WTC11 (cell line): Measurements from ENCODE around the gene STAT6. TPM values are rescaled to one million over a fixed set of nuclear protein-coding genes. Genes with fewer than 3 reads are reported as not detected.

ENCODE experiments used
- ATAC-seq: fragments of 200-7000 bp; cut with Tn5 transposase; 2 replicates; pipeline ENCODE4 v1.10.0; 2021; ENCODE audit warnings: mild to moderate bottlenecking, moderate library complexity
- CTCF ChIA-PET: fragments of 300-600 bp; sonication (Branson Sonifier 250); formaldehyde crosslinking; loops from one replicate; lab custom pipeline; 2021; ENCODE audit warnings: antibody characterized with exemption; lab: Charles Lee
- POLR2A ChIA-PET: fragments of 350-600 bp; sonication (Branson Sonifier 250); formaldehyde crosslinking; loops from one replicate; lab custom pipeline; 2021; ENCODE audit warnings: antibody characterized with exemption; lab: Charles Lee
- DNase-seq: peaks from one replicate; pipeline ENCODE4 v3.0.0; 2021; ENCODE audit warnings: low spot score
- H3K27ac Mint-ChIP-seq: 2 replicates; pipeline ENCODE4 v1.8.0; 2021; ENCODE audit warnings: mixed read lengths
- H3K27me3 Mint-ChIP-seq: 2 replicates; pipeline ENCODE4 v1.8.0; 2021; ENCODE audit warnings: low read depth, mild to moderate bottlenecking, moderate library complexity, mixed read lengths
- H3K36me3 Mint-ChIP-seq: 2 replicates; pipeline ENCODE4 v1.8.0; 2021; ENCODE audit warnings: mixed read lengths
- H3K4me1 Mint-ChIP-seq: 2 replicates; pipeline ENCODE4 v1.8.0; 2022; ENCODE audit warnings: mixed read lengths
- H3K4me3 Mint-ChIP-seq: 2 replicates; pipeline ENCODE4 v1.8.0; 2021; ENCODE audit warnings: mild to moderate bottlenecking, moderate library complexity, mixed read lengths
- H3K9me3 Mint-ChIP-seq: 2 replicates; pipeline ENCODE4 v1.8.0; 2021; ENCODE audit warnings: mixed read lengths
- ATF3 ChIP-seq: sonication (generic); formaldehyde crosslinking; conservative IDR thresholded peaks from 2 replicates; pipeline ENCODE4 v1.8.1; 2022; ENCODE audit warnings: mild to moderate bottlenecking, missing genetic modification reagents
- CREM ChIP-seq: sonication (generic); formaldehyde crosslinking; IDR thresholded peaks from 2 replicates; pipeline ENCODE4 v1.8.1; 2022; ENCODE audit warnings: mild to moderate bottlenecking, missing genetic modification reagents, moderate library complexity
- E2F1 ChIP-seq: sonication (generic); formaldehyde crosslinking; IDR thresholded peaks from 2 replicates; pipeline ENCODE4 v1.8.0; 2022; ENCODE audit warnings: mild to moderate bottlenecking, missing genetic modification reagents
- ESRRA ChIP-seq: sonication (generic); formaldehyde crosslinking; IDR thresholded peaks from 2 replicates; pipeline ENCODE4 v1.8.1; 2022; ENCODE audit warnings: mild to moderate bottlenecking, missing genetic modification reagents, borderline replicate concordance
- KAT7 ChIP-seq: sonication (generic); formaldehyde crosslinking; IDR thresholded peaks from 2 replicates; pipeline ENCODE4 v1.8.1; 2023; ENCODE audit warnings: missing genetic modification reagents, mild to moderate bottlenecking, borderline replicate concordance
- NFATC4 ChIP-seq: fragments of 250-450 bp; sonication (Bioruptor Pico); IDR thresholded peaks from 2 replicates; pipeline ENCODE4 v1.9.0; 2021; ENCODE audit warnings: mild to moderate bottlenecking
- NFYB ChIP-seq: sonication (generic); formaldehyde crosslinking; conservative IDR thresholded peaks from 2 replicates; pipeline ENCODE4 v1.8.0; 2022; ENCODE audit warnings: low read depth, missing genetic modification reagents
- RORB ChIP-seq: fragments of 250-450 bp; sonication (Bioruptor Pico); IDR thresholded peaks from 2 replicates; pipeline ENCODE4 v1.9.0; 2021; ENCODE audit warnings: mild to moderate bottlenecking
- SOX15 ChIP-seq: fragments of 250-450 bp; sonication (Bioruptor Pico); IDR thresholded peaks from 2 replicates; pipeline ENCODE4 v1.9.0; 2021; ENCODE audit warnings: mild to moderate bottlenecking
- TEAD1 ChIP-seq: sonication (generic); formaldehyde crosslinking; IDR thresholded peaks from 2 replicates; pipeline ENCODE4 v1.8.0; 2022; ENCODE audit warnings: mild to moderate bottlenecking, missing genetic modification reagents
- USF2 ChIP-seq: sonication (generic); formaldehyde crosslinking; IDR thresholded peaks from 2 replicates; pipeline ENCODE4 v1.8.1; 2023; ENCODE audit warnings: mild to moderate bottlenecking, missing genetic modification reagents, moderate library complexity
- ZBTB21 ChIP-seq: sonication (generic); formaldehyde crosslinking; IDR thresholded peaks from 2 replicates; pipeline ENCODE4 v1.8.1; 2023; ENCODE audit warnings: mild to moderate bottlenecking, missing genetic modification reagents, borderline replicate concordance
- ZNF219 ChIP-seq: sonication (generic); formaldehyde crosslinking; IDR thresholded peaks from 2 replicates; pipeline ENCODE4 v1.8.0; 2023; ENCODE audit warnings: missing genetic modification reagents, mild to moderate bottlenecking, borderline replicate concordance
- ZNF263 ChIP-seq: sonication (generic); formaldehyde crosslinking; IDR thresholded peaks from 2 replicates; pipeline ENCODE4 v1.8.1; 2022; ENCODE audit warnings: low read depth, mild to moderate bottlenecking, moderate library complexity, missing genetic modification reagents
- ZNF396 ChIP-seq: fragments of 250-450 bp; sonication (Bioruptor Pico); IDR thresholded peaks from 2 replicates; pipeline ENCODE4 v1.8.0; 2021; ENCODE audit warnings: mild to moderate bottlenecking, moderate library complexity, borderline replicate concordance
- ZNF512 ChIP-seq: sonication (generic); formaldehyde crosslinking; IDR thresholded peaks from 2 replicates; pipeline ENCODE4 v1.8.1; 2022; ENCODE audit warnings: missing genetic modification reagents, borderline replicate concordance
- ZNF671 ChIP-seq: fragments of 250-450 bp; sonication (Bioruptor Pico); IDR thresholded peaks from 2 replicates; pipeline ENCODE4 v1.8.0; 2021; ENCODE audit warnings: mild to moderate bottlenecking
- total RNA-seq: library from RNA; stranded (reverse); gene quantifications from 3 replicates; pipeline ENCODE4 v1.2.3, GENCODE V29; 2021

STAT6 gene
- total RNA-seq, 1 experiment from 2014 or later: 47.0 TPM

GRCh38 chr12:57153415-57153997 lies 42.3 kb upstream of the STAT6 start:
- H3K9me3 Mint-ChIP-seq: no peaks in the 10 kb centered on the region
- H3K27me3 Mint-ChIP-seq: no peaks in the 10 kb centered on the region
- H3K27ac Mint-ChIP-seq: no peak overlapping the region
- H3K4me3 Mint-ChIP-seq: no peak overlapping the region
- TF ChIP-seq E2F1 (no peak), ZNF263 (CRISPR knock-in tag) (no peak), ZNF512 (no peak), TEAD1 (CRISPR knock-in tag) (no peak)
- ATAC-seq (no peak), DNase-seq (no peak)
- peaks cover 51% of the 10 kb centered on the region for H3K36me3 Mint-ChIP-seq
- POLR2A ChIA-PET: interaction anchor here (0.6 kb wide), 1 partner anchor 31 kb away, joined by 3 read pairs; no protein-coding TSS in a partner anchor
- peaks cover 4% of the 10 kb centered on the region; the same call in 1 of the 2 replicates for H3K4me1 Mint-ChIP-seq
- CTCF ChIA-PET: interaction anchor here (1.7 kb wide), 1 partner anchor 22 kb away, joined by 7 read pairs; no protein-coding TSS in a partner anchor

- H3K36me3 Mint-ChIP-seq: peaks cover 44% of the 10 kb centered on the region
- no peak for TF ChIP-seq ESRRA
- no peak for TF ChIP-seq KAT7 (CRISPR knock-in tag)
- no peak for TF ChIP-seq ZBTB21 (CRISPR knock-in tag)
- TF ChIP-seq NFYB (CRISPR knock-in tag): no peak
- no peak for TF ChIP-seq ATF3 (CRISPR knock-in tag)
- no peak for TF ChIP-seq ZNF219 (CRISPR knock-in tag)
- TF ChIP-seq SOX15 (CRISPR knock-in tag): no peak
- no peak for TF ChIP-seq NFATC4 (CRISPR knock-in tag)
- TF ChIP-seq RORB: no peak
- no peak for TF ChIP-seq ZNF671 (CRISPR knock-in tag)
- no peak for TF ChIP-seq CREM (CRISPR knock-in tag)
- TF ChIP-seq E2F1: no peak
- TF ChIP-seq USF2 (CRISPR knock-in tag): no peak
- TF ChIP-seq ZNF396 (CRISPR knock-in tag): no peak
- TF ChIP-seq, all 79 proteins: peak for 0
- Mint-ChIP-seq H3K27me3 (no peaks in the 10 kb centered on the region), H3K27ac (no peak overlapping the region), H3K4me3 (no peak overlapping the region), H3K4me1 (peaks cover 4% of the 10 kb centered on the region; the same call in 1 of the 2 replicates), H3K9me3 (no peaks in the 10 kb centered on the region)
- POLR2A ChIA-PET: no interaction called here
- DNase-seq (no peak), ATAC-seq (no peak)
- CTCF ChIA-PET: interaction anchor here (1.5 to 2.4 kb wide), 2 partner anchors 23 to 29 kb away, joined by 7 to 8 read pairs; no protein-coding TSS in a partner anchor
Observed at GRCh38 chr12:57152639-57153038, 41.5 kb upstream of the STAT6 start.
